SU-DHL-6 (cell line): Measurements from ENCODE around the gene ARHGEF26.

ENCODE experiments used
- EZH2phosphoT487 ChIP-seq: fragments of 200-600 bp; sonication (generic), shearing (Covaris generic); conservative IDR thresholded peaks from 2 replicates; pipeline ENCODE4 v1.6.1; 2018; ENCODE audit warnings: mild to moderate bottlenecking, antibody characterized with exemption, low read length, moderate library complexity, mixed read lengths
- TF ChIP-seq, protein P1 (sequence below): fragments of 200-600 bp; sonication (generic); IDR thresholded peaks from one replicate; pipeline ENCODE4 v1.5.1; 2017; ENCODE audit warnings: antibody characterized with exemption, mild to moderate bottlenecking, low read length, moderate library complexity; ENCODE audit not compliant: insufficient read depth, poor library complexity, severe bottlenecking

DNA sequence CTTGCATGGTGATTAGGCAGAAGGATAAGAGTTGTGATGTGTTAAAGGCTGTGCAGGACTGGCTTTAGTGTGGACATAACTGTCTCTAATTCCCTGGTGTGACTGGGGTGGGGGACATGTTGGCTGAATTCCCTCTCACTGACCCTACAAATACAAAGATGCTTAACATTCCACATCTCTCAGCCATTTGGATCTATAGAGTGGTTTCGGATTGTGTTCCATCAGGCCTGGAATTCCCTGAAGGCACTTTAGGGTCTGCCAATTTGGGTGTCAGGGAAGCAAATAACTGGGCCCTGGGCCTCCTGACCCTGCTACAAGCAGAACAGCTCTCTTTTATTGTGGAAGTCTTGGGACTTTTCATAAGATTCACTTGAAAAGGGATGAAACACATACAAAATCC lies 56.2 kb downstream of the ARHGEF26 start:
- TF ChIP-seq, protein P1, sequence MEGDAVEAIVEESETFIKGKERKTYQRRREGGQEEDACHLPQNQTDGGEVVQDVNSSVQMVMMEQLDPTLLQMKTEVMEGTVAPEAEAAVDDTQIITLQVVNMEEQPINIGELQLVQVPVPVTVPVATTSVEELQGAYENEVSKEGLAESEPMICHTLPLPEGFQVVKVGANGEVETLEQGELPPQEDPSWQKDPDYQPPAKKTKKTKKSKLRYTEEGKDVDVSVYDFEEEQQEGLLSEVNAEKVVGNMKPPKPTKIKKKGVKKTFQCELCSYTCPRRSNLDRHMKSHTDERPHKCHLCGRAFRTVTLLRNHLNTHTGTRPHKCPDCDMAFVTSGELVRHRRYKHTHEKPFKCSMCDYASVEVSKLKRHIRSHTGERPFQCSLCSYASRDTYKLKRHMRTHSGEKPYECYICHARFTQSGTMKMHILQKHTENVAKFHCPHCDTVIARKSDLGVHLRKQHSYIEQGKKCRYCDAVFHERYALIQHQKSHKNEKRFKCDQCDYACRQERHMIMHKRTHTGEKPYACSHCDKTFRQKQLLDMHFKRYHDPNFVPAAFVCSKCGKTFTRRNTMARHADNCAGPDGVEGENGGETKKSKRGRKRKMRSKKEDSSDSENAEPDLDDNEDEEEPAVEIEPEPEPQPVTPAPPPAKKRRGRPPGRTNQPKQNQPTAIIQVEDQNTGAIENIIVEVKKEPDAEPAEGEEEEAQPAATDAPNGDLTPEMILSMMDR: no peak
- no peak for TF ChIP-seq EZH2phosphoT487
